HG02763 (cell line): ENCODE measurements around the gene RPS16.

Source experiments
- ATAC-seq: cut with Tn5 transposase; IDR thresholded peaks from one replicate; pipeline ENCODE4 v1.9.1; 2021; ENCODE audit warnings: mild to moderate bottlenecking, moderate library complexity; ENCODE audit not compliant: unreplicated experiment

RPS16 gene

DNA sequence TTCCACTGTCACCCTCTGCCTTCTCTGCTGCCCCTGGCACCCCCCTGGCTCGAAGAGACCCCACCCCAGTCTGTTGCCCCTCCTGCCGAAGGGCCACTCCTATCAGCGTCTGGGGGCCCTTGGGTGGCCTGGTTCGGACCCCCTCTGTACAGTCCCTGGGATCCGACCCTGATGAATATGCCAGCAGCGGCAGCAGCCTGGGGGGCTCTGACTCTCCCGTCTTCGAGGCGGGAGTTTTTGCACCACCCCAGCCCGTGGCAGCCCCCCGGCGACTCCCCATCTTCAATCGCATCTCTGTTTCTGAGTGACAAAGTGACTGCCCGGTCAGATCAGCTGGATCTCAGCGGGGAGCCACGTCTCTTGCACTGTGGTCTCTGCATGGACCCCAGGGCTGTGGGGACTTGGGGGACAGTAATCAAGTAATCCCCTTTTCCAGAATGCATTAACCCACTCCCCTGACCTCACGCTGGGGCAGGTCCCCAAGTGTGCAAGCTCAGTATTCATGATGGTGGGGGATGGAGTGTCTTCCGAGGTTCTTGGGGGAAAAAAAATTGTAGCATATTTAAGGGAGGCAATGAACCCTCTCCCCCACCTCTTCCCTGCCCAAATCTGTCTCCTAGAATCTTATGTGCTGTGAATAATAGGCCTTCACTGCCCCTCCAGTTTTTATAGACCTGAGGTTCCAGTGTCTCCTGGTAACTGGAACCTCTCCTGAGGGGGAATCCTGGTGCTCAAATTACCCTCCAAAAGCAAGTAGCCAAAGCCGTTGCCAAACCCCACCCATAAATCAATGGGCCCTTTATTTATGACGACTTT is 27.1 kb downstream of the RPS16 start:
- no peak for ATAC-seq

- ATAC-seq: no peak
Observed at GRCh38 chr19:39407660-39408391, 27.9 kb downstream of the RPS16 start.

DNA sequence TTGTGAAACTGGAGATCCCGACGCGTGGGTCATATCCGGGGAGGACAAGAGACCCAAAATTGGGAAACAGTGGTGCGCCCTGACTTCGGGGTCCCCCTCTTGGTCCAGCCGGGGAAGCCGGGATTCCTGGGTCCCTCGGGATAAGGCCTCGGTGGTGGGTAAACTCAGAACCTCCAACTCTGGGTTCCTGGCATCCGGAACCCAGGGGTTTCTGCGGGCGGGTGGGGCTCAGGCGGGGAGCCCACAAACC is 28.4 kb downstream of the RPS16 start:
- no peak for ATAC-seq

DNA sequence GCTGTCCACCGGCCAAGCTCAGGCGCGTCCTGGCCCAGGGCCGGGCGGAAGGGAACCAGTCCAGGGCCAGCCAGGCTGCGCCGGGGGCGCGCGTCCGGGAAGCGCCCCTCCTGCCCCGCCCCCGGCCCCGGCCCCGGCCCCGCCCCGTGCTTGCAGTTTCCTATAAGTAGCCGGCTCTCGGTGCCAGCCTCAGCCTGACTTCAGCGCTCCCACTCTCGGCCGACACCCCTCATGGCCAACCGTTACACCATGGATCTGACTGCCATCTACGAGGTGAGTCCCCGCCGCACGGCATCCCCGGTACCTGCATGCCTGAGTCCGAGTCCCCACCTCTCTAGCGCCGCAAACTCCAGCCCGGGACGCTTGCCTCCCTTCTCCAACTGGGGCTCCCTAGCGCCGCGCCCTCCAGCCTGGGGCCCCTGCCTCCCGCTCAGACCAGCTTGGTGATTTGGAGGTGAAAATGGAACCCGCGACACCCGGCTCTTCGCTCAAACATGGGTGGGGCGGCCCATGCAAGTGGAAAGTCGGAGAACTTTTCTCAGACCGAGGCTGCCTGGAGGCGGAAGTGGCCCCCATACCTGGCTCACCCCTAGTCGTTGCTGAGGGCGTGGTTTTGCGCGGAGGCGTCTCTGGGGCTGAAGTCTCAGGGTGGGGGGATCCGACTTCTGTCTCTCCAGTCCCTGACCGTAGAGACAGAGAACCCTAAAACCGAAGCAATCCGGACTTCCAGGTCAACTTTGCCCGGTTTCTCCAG is 28.9 kb downstream of the RPS16 start, which contains the start of gene ZFP36:
TSS of gene ZFP36 (plus strand) at position 192 of the 754 bp plus-strand sequence. CDS start at position 250, 58 bp downstream.
- peak; percentile 16 for ATAC-seq

DNA sequence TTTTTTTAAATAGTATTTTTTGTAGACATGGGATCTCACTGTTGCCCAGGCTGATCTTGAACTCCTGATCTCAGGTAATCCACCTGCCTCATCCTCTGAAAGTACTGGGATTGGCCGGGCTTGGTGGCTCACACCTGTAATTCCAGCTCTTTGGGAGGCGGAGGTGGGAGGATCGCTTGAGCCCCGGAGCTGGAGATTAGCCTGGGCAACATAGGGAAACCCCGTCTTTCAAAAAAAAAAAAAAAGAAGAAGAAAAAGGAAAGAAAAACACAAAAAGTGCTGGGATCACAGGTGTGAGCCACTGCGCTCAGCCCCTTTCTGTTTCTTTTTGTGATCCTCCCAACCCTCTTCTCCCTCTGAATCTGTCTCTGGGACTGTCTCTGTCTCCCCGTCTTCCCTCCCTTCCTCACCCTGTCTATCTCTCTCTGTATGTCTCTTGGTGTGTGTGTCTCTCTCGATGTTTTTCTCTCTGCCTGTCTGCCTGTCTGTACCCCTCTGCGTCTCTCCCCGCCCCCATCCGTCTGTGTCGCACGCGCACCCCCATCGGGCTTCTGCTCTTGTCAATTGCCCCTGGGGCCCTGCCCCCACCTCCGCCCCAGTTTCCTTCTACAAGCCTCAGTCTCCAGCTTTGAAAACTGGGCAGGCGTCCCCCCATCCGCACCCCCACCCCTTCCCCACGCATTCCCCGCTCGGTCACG is 29.6 kb downstream of the RPS16 start:
- ATAC-seq: no peak

DNA sequence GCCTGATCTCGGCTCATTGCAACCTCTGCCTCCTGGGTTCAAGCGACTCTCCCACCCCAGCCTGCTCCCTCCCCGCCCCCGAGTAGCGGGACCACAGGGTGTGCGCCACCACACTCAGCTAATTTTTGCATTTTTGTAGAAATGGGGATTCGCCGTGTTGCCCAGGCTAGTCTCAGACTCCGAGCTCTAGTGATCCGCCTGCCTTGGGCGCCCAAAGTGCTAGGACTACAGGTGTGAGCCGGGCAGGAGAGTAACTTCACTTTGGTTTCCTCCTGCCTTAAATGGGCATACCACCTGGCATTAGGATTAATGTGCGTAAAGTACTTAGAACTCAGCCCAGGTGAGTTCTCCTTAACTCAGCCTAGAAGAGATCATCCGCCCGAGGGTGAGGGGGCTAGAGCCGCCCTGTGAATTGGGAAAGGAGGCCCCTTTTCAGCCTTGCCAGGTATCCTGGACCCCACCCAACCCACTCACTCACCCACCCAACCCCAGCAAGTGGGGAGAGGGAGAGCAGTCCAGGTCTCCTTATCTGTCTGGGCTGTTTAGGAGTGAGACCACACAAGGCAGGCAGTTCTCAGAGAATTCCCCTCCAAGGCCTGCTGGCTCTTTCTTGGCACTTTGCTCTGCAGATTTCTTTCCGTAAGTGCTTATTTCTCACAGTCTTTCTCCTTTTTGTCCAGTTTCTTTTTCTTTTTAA is 30.3 kb downstream of the RPS16 start:
- no peak for ATAC-seq

DNA sequence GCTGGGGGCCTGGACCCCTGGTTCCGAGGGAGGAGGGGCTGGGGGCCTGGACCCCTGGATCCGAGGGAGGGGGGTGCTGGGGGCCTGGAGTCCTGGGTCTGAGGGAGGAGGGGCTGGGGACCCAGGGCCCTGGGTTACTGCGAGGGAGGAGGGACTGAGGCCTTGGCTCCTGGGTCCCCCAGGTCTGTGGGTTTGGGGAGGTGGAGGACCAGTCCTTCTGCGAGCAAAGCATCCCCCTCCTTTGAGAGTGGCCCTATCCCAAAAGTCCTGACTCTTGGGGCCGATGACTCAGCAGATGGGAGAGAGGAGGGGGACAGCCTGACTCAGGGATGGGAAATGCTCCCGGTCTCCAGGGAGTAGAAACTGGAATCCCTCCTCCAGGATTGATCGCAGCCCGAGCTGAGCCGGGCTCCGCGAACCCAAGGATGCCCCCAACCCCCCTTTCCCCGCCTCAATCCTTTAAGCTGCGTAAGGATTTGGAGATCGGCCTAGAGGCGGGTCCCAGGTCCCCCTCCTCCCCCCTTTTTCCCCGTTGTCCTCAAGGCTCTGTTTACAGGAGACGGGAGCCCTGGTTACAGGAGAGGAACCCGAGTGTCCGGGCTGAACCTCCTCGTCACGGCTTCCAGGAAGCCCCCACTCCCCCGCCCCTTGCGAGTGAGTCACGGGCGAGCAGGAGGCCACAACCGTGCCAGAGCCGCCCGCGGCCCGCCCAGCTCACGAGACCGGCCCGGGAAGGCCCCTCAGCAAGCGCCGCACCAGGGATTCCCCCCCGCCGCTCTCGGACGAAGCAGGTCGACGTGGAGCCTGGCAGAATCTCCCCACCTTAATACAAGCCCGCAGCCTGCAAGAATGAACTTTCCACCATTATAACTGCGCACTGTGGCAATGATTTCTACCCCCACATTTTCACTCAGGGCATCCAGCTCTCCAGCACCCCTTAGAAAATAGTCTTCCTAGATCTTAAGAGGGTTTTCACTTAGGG is 32.1 kb downstream of the RPS16 start:
- ATAC-seq: no peak

DNA sequence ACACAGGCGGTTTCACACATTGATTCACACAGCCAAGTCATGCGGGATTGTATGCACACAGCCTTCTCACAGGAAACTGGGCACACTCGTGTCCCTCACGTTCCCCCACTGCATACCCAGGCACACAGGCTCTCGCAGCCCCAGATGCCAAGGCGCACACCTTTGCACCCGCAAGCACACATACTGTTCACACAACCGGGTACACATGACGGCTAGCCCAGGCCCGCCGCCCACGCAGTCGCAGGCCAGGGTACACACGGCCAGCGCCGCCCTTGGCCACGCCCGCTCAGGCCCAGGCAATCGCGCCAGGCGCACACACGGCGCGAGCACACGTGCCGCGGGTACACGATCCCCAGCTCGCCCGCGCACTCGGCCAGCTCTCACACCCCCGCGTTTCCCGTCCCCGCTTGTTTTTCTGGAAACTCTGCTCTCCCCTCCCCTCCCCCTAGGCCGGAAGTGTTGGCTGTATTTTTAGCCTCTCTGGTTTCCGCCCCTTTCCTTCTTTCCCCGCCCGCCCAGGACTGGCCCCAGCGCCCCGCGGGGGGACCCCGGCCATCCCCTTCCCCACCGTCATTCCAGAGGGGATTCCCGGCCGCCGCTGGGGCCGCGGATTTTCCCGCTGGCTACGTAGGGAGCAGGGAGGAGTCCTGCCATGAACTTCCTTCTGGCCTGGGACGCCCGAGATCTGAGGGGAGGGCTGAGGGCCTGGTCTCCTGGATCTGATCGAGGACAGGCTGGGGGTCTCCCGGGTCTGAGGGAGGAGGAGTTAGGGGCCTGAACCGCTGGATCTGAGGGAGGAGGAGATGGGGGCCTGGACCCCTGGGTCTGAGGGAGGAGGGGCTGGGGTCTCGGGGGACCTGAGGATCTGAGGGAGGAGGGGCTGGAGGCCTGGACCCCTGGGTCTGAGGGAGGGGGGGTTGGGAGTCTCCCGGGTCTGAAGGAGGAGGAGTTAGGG is 33.1 kb downstream of the RPS16 start:
- ATAC-seq: peak; percentile 32

DNA sequence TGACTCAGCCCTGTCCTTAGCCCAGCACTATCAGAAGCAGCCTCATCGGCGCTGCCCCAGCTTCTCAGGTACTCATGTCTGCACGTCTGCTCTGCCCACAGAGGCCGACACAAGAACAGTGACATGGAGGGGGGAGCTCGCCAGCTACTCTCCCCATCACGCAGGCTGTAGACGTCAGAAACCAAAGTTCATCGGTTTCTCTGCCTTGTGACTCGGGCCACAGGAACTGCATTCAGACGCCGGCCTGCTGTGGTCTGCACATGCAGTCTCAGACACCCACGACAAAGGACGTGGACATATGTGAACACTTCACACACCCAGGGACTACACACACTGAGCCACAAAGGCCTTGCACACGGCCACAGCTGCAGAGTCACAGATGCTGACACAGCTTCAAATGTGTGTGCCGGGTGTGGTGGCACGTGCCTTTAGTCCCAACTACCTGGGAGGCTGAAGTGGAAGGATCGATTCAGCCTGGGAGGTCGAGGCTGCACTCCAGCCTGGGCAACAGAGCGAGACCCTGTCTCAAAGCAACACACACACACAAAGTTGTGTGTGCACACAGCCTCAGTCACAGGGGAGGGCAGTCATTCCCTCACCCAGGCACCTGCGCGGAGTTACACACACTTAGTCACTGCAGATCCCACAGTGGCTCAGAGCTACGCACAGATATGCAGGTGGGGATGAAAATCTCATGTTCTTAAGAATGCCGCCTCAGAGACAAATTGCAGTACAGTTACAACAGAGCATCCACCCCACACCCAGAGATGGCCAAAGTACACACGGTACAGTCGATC is 34.0 kb downstream of the RPS16 start:
- no peak for ATAC-seq

DNA sequence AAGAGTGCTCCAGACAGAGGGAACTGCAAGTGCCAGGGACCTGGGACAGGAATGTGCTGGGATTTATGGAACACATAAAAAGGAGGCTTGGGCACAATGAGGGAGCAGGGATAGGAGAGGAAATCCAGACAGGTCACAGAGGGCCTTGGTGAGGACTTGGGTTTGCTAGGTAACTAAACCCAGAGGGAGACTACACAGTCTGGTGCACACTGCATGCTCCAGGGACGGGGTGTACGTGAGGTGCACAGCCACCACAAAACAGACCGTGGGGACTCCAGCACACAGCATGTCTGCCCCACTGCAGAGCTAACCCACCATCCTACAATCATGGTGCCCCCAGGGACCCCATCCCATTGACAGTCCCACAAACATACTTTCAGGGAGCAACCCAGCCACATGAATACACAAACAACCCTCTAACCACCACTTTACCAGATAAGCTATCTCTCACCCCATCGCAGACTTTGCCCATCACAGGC is 34.6 kb downstream of the RPS16 start:
- ATAC-seq: no peak

- ATAC-seq: no peak
Observed at GRCh38 chr19:39400061-39400460, 35.7 kb downstream of the RPS16 start.

GRCh38 chr19:39399668-39400050 is 36.1 kb downstream of the RPS16 start:
- ATAC-seq: no peak

DNA sequence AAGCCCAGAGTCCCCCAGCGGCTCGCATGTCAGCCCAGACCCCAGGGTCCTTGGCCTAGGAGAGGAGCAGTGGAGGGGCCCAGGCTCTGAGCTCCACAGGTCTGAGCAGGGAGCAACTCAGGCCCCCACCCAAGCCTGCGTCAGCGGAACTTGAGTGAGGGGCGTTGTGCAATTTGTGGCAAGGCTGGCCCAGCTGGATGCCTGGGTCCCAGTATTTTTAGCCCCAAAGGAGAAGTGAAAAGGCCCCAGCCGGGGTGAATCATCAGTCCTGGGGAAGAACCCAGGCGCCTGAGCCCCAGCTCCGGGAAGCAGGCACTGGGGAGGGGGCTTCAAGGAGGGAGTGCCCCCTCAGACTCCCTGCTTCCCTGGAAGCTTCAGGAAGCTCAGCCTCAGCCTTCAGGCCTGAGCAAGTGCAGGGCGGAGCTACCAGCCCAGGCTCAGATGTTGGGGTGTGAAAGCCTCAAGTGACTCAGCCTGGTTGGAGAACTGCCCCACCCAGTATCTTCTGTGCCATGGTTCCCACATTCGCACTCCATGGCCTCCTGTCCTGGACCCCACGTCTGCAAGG is 37.4 kb downstream of the RPS16 start:
- no peak for ATAC-seq

GRCh38 chr19:39397360-39398296 is 38.1 kb downstream of the RPS16 start:
- ATAC-seq: peak; percentile 37

DNA sequence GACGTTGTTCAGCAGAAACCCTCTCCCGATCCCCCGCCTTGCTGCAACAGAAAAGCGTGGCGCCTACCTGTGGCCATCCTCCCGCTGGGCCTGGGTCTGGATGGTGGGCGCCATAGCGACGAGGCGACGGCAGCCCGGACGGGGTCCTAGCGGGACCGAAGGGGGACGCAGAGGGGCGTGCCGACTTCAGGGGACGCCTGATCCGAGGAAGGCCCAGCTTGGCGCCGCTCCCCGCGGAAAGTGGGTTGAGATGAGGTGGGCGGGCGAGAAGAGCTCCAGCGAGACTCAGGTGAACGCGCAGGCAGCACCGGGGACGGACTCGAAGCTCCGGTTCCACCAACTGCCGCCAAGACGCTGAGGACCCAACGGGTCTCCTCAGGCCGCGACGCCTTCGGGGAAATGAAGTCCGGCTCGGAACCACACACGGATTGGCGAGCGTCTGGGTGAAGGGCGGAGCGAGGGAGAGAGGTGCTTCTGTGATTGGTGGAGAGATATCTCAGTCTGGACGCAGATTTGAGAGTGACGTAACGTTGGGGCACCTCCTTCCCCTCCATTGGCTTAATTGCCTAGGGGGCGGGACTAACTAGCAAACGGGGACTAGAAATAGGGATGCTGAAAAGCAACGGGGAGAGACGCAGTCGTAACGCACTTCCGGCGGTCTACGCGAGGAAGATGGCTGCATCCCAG is 44.9 kb downstream of the RPS16 start, which contains the start of the genes MED29 and PAF1:
TSS of gene MED29 (plus strand) at position 628 of the 687 bp plus-strand sequence. CDS start at position 673, 45 bp downstream.
TSS of gene PAF1 (minus strand) at position 356 of the 687 bp plus-strand sequence. CDS start at position 114, 242 bp downstream.
- peak; percentile 90 for ATAC-seq
